ENCODE results near the gene SLC12A7.
"Not testable (repeated sequence)": the region's sequence is repeated elsewhere in the genome, so short reads cannot be mapped to it uniquely, and the experiment has no call there.

Gene SLC12A7

GRCh38 chr5:1111727-1112289, at the start of gene SLC12A7:
Gene SLC12A7, minus strand, starts transcription at chr5:1112063. Its CDS starts 72 bp downstream, at chr5:1111991.
- FAIRE-seq: no peak

GRCh38 chr5:1161108-1161832, 49.4 kb upstream of the SLC12A7 start:
- FAIRE-seq: no peak

GRCh38 chr5:1159774-1160406, 48.0 kb upstream of the SLC12A7 start:
- no peak for FAIRE-seq

- no peak for FAIRE-seq
Measured at GRCh38 chr5:1159341-1159675, 47.4 kb upstream of the SLC12A7 start.

- FAIRE-seq: no peak
Measured at GRCh38 chr5:1158647-1159340, 46.9 kb upstream of the SLC12A7 start.

- not testable (repeated sequence) for FAIRE-seq
Measured at GRCh38 chr5:1157461-1157986, 45.7 kb upstream of the SLC12A7 start.

- FAIRE-seq: no peak
Measured at GRCh38 chr5:1156754-1157460, 45.0 kb upstream of the SLC12A7 start.

- FAIRE-seq: no peak
Measured at GRCh38 chr5:1156033-1156753, 44.3 kb upstream of the SLC12A7 start.

GRCh38 chr5:1155191-1156032, 43.5 kb upstream of the SLC12A7 start:
- no peak for FAIRE-seq

GRCh38 chr5:1153428-1153827, 41.6 kb upstream of the SLC12A7 start:
- no peak for FAIRE-seq

GRCh38 chr5:1152771-1153282, 41.0 kb upstream of the SLC12A7 start:
- no peak for FAIRE-seq

- no peak for FAIRE-seq
Measured at GRCh38 chr5:1152156-1152555, 40.3 kb upstream of the SLC12A7 start.

- no peak for FAIRE-seq
Measured at GRCh38 chr5:1151316-1151715, 39.5 kb upstream of the SLC12A7 start.

- no peak for FAIRE-seq
Measured at GRCh38 chr5:1150866-1151265, 39.0 kb upstream of the SLC12A7 start.

- no peak for FAIRE-seq
Measured at GRCh38 chr5:1144638-1145396, 33.0 kb upstream of the SLC12A7 start.

GRCh38 chr5:1144089-1144488, 32.2 kb upstream of the SLC12A7 start:
- FAIRE-seq: no peak

GRCh38 chr5:1143670-1143951, 31.7 kb upstream of the SLC12A7 start:
- no peak for FAIRE-seq

- FAIRE-seq: no peak
Measured at GRCh38 chr5:1142886-1143669, 31.2 kb upstream of the SLC12A7 start.

- FAIRE-seq: no peak
Measured at GRCh38 chr5:1141834-1142233, 30.0 kb upstream of the SLC12A7 start.

GRCh38 chr5:1140818-1141189, 28.9 kb upstream of the SLC12A7 start:
- no peak for FAIRE-seq
